Motor neuron (in vitro differentiated cells): ENCODE results near the gene NUMBL. TPM values are rescaled to one million over a fixed set of nuclear protein-coding genes. Genes with fewer than 3 reads are reported as not detected.
A peak's percentile ranks its signal among the peaks of the same experiment; 100 is the strongest.

ENCODE experiments used
- ATAC-seq, 8 experiments: fragments of 200-7000 bp; cut with Tn5 transposase; replicated peaks in 6 of 8; 2 replicates each; pipeline ENCODE4 v1.8.0; 2021; ENCODE audit warnings: mild to moderate bottlenecking in 8 of 8, moderate library complexity in 8 of 8
- H3K27ac ChIP-seq, 2 donors: fragments of 250-450 bp; sonication (Bioruptor Pico); 2 replicates each; pipeline ENCODE4 v1.9.0; 2021; ENCODE audit warnings: antibody characterized with exemption in 2 of 2, mild to moderate bottlenecking in 2 of 2, moderate library complexity in 1 of 2
- H3K4me1 ChIP-seq, 2 donors: fragments of 250-450 bp; sonication (Bioruptor Pico); replicated peaks in 1 of 2; 2 replicates each; pipeline ENCODE4 v1.6.1; 2021; ENCODE audit warnings: antibody characterized with exemption in 2 of 2, mild to moderate bottlenecking in 2 of 2, moderate library complexity in 1 of 2
- H3K4me3 ChIP-seq, 5 donors: fragments of 250-450 bp; sonication (Bioruptor Pico); 2 replicates each; pipeline ENCODE4 v1.9.0; 2021; ENCODE audit warnings: antibody characterized with exemption in 5 of 5, mild to moderate bottlenecking in 5 of 5, moderate library complexity in 4 of 5
- WGBS, 10 experiments: fragments of 450-650 bp; shearing (Covaris generic); methylation state at CpG; one replicate each; pipeline ENCODE4 v1.0.0; 2022; 5-methylcytosine and 5-hydroxymethylcytosine counted together
- in situ Hi-C, 9 experiments: fragments of 400-800 bp; cut with MboI; loops; one replicate each; pipeline ENCODE4 v1.15.0; 2021; ENCODE audit warnings: low sequenced_read_pairs in 9 of 9, low pct_unique_long_range_greater_than_20kb in 2 of 9; ENCODE audit not compliant: unreplicated experiment in 9 of 9
- total RNA-seq, 8 experiments: library from RNA; unstranded; fragments of 300-600 nt; gene quantifications; 2 replicates each; pipeline versions ENCODE4 v1.2.3 to v1.2.4, GENCODE V29; 2022

The NUMBL gene
- total RNA-seq, 8 experiments from 2014 or later, result 7.9 to 26.2 (median 18.3) TPM

- H3K27ac ChIP-seq, result no peak overlapping the region
- peaks cover 5 to 6% of the 10 kb centered on the region in 2 donors for H3K4me1 ChIP-seq
- no peak overlapping the region for H3K4me3 ChIP-seq
- in situ Hi-C loops, result no loop called here
- 80 to 100% (median 100%) methylated on average over 1 to 5 of the region's 5 CpGs; no CpG with 5 or more reads in 3 of the 10 experiments for WGBS, 10 experiments
- ATAC-seq, result no peak
Observed at GRCh38 chr19:40709817-40710216, 19.4 kb upstream of the NUMBL start.

DNA sequence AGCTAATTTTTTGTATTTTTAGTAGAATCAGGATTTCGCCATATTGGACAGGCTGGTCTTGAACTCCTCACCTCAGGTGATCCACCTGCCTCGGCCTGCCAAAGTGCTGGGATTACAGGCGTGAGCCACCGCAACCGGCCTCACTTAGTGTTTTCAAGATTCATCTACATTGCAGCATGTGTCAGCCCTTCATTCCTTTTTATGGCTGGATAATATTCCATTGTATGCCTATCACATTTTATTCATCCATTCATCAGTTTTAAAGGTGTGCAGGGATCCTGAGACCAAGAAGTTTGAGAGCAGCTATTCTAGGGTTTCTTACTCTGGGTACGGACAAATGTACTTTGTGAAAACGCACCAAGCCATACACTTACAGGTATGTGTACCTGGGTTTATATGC is 17.2 kb upstream of the NUMBL start:
- in situ Hi-C loops, result no loop called here
- WGBS, 10 experiments, result 82 to 100% (median 93%) methylated on average over 2 to 6 of the region's 7 CpGs
- no peak overlapping the region for H3K27ac ChIP-seq
- ATAC-seq, result no peak
- peaks cover 2 to 3% of the 10 kb centered on the region in 2 donors for H3K4me1 ChIP-seq
- H3K4me3 ChIP-seq, result no peak overlapping the region

DNA sequence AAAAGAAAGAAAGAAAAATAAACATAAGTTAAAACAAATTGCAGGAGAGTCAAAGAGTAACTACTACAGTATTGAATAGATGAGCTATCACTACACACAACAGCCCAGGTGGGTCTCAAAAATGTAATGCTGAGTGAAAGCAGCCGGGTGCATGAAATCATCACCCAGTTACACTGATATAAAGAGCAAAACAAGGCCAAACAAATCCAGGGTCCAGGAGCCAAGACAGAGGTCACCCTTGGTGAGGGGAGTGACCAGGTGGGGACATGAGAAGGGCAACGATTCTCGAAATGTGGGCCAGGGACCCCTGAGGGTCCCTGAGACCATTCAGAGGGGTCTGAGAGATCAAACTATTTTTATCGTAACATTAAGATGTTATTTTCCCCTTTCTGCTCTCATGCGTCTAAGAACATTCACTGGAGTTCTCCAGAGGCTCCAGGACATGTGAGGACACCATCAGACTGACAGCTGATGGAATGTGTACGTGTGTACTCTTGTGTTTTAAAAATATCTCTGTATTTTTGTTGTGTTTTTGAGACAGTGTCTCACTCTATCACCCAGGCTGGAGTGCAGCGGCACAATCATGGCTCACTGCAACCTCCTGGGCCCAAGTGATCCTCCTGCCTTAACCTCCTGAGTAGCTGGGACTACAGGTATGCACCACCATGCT is 15.6 kb upstream of the NUMBL start:
- Histone ChIP-seq H3K27ac (no peak overlapping the region), H3K4me1 (peaks cover 7 to 9% of the 10 kb centered on the region in 2 donors), H3K4me3 (no peak overlapping the region)
- no peak for ATAC-seq
- 60 to 100% (median 94%) methylated on average over 1 to 5 of the region's 7 CpGs; no CpG with 5 or more reads in 1 of the 10 experiments for WGBS, 10 experiments
- in situ Hi-C loops, result no loop called here

GRCh38 chr19:40705362-40705651 is 14.9 kb upstream of the NUMBL start:
- H3K4me1 ChIP-seq, result peaks cover 7 to 9% of the 10 kb centered on the region in 2 donors
- H3K27ac ChIP-seq, result no peak overlapping the region
- no peak overlapping the region for H3K4me3 ChIP-seq
- in situ Hi-C loops, result no loop called here
- WGBS, 10 experiments, result 46 to 100% (median 98%) methylated on average over 1 to 9 of the region's 9 CpGs; no CpG with 5 or more reads in 6 of the 10 experiments
- ATAC-seq, result no peak

GRCh38 chr19:40704491-40705361 is 14.3 kb upstream of the NUMBL start:
- in situ Hi-C loops, result no loop called here
- WGBS, 10 experiments, result 68 to 100% (median 91%) methylated on average over 2 to 8 of the region's 18 CpGs; no CpG with 5 or more reads in 1 of the 10 experiments

GRCh38 chr19:40703029-40703755 is 12.7 kb upstream of the NUMBL start:
- Histone ChIP-seq H3K4me1 (peaks cover 7 to 9% of the 10 kb centered on the region in 2 donors), H3K4me3 (no peak overlapping the region), H3K27ac (peak overlapping the region; percentile 63 to 82)
- in situ Hi-C loops, result no loop called here
- ATAC-seq, result peak in 5 of 8 experiments; percentile 66 to 71 (median 69)
- WGBS, 10 experiments, result 64 to 100% (median 77%) methylated on average over 1 to 8 of the region's 24 CpGs; no CpG with 5 or more reads in 2 of the 10 experiments

More at GRCh38 chr19:40704491-40705361, 14.3 kb upstream of the NUMBL start:
- Histone ChIP-seq H3K27ac (no peak overlapping the region), H3K4me1 (peaks cover 7 to 9% of the 10 kb centered on the region in 2 donors), H3K4me3 (no peak overlapping the region)
- no peak for ATAC-seq

DNA sequence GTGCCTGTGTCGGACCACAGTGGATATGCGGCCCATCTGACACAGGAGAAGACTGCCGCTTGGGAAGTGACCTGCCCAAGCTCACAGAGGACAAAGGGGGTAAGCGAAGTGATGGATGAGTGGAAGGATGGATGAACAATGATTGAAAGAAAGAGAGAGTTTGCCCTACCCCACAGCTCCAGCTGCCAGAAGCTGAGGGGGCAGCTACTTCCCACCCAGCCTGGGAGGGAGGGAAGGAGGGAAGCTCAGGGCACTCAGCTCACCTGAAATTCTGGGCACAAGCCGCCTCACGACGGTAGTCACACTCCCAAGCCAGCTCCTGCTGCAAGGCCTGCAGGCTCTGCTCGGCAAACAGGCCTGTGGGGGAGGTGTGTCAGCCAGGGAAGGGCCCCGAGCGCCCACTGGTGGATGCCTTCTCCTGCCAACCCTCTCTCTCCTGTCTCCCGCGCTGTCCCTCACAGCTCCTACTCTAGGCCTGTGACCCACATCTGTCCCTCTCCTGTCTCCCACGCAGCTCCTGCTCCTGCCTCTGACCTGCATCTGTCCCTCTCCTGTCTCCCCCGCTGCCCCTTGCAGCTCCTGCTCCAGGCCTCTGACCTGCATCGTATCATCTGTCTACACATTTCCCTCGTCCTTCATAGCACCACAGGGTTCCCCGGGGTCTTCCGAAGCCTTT is 12.0 kb upstream of the NUMBL start:
- peak overlapping the region; percentile 63 to 82 for H3K27ac ChIP-seq
- in situ Hi-C loops, result no loop called here
- peak; percentile 20 to 94 (median 92) for ATAC-seq
- H3K4me1 ChIP-seq, result peaks cover 7 to 9% of the 10 kb centered on the region in 2 donors
- WGBS, 10 experiments, result 38 to 88% (median 47%) methylated on average over 2 to 7 of the region's 18 CpGs; no CpG with 5 or more reads in 4 of the 10 experiments
- no peak overlapping the region for H3K4me3 ChIP-seq

- Histone ChIP-seq H3K4me3 (no peak overlapping the region), H3K27ac (no peak overlapping the region), H3K4me1 (peaks cover 7 to 9% of the 10 kb centered on the region in 2 donors)
- 87 to 100% (median 100%) methylated on average over 1 to 6 of the region's 6 CpGs; no CpG with 5 or more reads in 3 of the 10 experiments for WGBS, 10 experiments
- in situ Hi-C loops, result no loop called here
- ATAC-seq, result no peak
Observed at GRCh38 chr19:40701758-40702157, 11.3 kb upstream of the NUMBL start.

GRCh38 chr19:40700083-40700482 is 9.6 kb upstream of the NUMBL start:
- ATAC-seq, result no peak
- in situ Hi-C loops, result no loop called here
- H3K27ac ChIP-seq, result no peak overlapping the region
- peaks cover 7 to 9% of the 10 kb centered on the region in 2 donors for H3K4me1 ChIP-seq
- WGBS, 10 experiments, result 80 to 100% (median 90%) methylated on average over 1 to 3 of the region's 9 CpGs; no CpG with 5 or more reads in 7 of the 10 experiments
- H3K4me3 ChIP-seq, result no peak overlapping the region

DNA sequence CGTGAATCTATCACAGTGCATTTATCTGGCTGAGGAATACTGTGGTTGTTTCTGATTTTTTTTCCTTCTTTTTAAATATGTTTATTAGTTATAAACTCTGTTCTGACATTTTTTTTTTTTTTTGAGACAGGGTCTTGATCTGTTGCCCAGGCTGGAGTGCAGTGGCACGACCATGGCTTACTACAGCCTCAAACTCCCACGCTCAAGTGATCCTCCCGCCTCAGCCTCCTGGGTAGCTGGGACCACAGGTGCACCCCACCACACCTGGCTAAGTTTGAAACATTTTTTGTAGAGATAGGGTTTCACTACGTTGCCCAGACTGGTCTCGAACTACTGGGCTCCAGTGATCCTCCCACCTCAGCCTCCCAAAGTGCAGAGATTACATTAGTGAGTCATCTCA is 6.6 kb upstream of the NUMBL start:
- Histone ChIP-seq H3K4me1 (peaks cover under 1 to 1% of the 10 kb centered on the region in 2 donors), H3K27ac (no peak overlapping the region), H3K4me3 (no peak overlapping the region)
- ATAC-seq, result no peak
- WGBS, 10 experiments, result 80 to 100% (median 94%) methylated on average over 1 to 5 of the region's 6 CpGs
- in situ Hi-C loops, result no loop called here

GRCh38 chr19:40695881-40696280 is 5.4 kb upstream of the NUMBL start:
- no peak overlapping the region for H3K27ac ChIP-seq
- WGBS, 10 experiments, result 73 to 100% (median 94%) methylated on average over 1 to 4 of the region's 5 CpGs; no CpG with 5 or more reads in 1 of the 10 experiments
- ATAC-seq, result no peak
- no peak overlapping the region for H3K4me3 ChIP-seq
- peaks cover 8 to 9% of the 10 kb centered on the region in 2 donors for H3K4me1 ChIP-seq
- in situ Hi-C loops, result no loop called here

- WGBS, 10 experiments, result 80 to 100% methylated on average over 1 of the region's 4 CpGs; no CpG with 5 or more reads in 8 of the 10 experiments
- ATAC-seq, result no peak
- Histone ChIP-seq H3K4me1 (peaks cover 10% of the 10 kb centered on the region in 2 donors), H3K4me3 (no peak overlapping the region), H3K27ac (no peak overlapping the region)
- in situ Hi-C loops, result no loop called here
Observed at GRCh38 chr19:40693896-40694295, 3.4 kb upstream of the NUMBL start.
